ENCODE measurements around the gene TMEM131. TPM values are rescaled to one million over a fixed set of nuclear protein-coding genes. Genes with fewer than 3 reads are reported as not detected.

TMEM131 gene
- total and polyA plus RNA-seq, 12 donors, result 8.2 to 34.3 (median 30.0) TPM

DNA sequence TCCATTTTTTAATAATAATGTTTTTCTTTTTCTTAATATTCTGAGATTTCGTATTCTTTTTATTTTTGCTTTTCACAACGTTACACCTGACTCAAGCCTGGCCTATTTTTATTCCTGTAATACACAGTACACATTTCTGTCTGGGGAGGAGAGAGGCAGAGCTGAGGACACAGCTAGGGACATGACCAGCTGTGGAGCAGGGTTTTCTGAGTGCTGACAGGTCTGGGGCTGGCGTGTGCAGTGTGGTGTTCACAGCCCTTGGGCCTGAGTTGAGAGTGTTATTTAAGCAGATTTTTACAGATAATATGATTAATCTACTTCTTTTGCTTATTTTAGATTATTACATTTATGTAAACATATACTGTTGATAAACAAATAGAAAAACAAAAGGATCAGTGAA, 226.4 kb downstream of the TMEM131 start:
- Histone ChIP-seq H3K27ac (peak overlapping the region in 4 of 10 donors; percentile 10 to 64 (median 22)), H3K36me3 (peaks cover 0 to 73% (median 25%) of the 10 kb centered on the region in 9 donors), H3K27me3 (no peaks in the 10 kb centered on the region), H3K9me3 (no peaks in the 10 kb centered on the region), H3K4me1 (peaks cover 0 to 58% (median 24%) of the 10 kb centered on the region in 9 donors), H3K4me3 (no peak overlapping the region)
- no peak for DNase-seq
- TF ChIP-seq, protein P1, sequence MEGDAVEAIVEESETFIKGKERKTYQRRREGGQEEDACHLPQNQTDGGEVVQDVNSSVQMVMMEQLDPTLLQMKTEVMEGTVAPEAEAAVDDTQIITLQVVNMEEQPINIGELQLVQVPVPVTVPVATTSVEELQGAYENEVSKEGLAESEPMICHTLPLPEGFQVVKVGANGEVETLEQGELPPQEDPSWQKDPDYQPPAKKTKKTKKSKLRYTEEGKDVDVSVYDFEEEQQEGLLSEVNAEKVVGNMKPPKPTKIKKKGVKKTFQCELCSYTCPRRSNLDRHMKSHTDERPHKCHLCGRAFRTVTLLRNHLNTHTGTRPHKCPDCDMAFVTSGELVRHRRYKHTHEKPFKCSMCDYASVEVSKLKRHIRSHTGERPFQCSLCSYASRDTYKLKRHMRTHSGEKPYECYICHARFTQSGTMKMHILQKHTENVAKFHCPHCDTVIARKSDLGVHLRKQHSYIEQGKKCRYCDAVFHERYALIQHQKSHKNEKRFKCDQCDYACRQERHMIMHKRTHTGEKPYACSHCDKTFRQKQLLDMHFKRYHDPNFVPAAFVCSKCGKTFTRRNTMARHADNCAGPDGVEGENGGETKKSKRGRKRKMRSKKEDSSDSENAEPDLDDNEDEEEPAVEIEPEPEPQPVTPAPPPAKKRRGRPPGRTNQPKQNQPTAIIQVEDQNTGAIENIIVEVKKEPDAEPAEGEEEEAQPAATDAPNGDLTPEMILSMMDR (IDR thresholded peaks at IDR 0.05), result no peak
- intact Hi-C loops (cut with DNase I), result no loop called here
- ATAC-seq, result peak; percentile 60 to 90 (median 78)
- WGBS, 2 donors, result 50 to 70% methylated on average over 3 of the region's 3 CpGs

- peaks cover 0 to 60% (median 26%) of the 10 kb centered on the region in 9 donors for H3K4me1 ChIP-seq
- peaks cover 0 to 72% (median 23%) of the 10 kb centered on the region in 9 donors for H3K36me3 ChIP-seq
- WGBS, 2 donors, result 32 to 38% methylated on average over 5 of the region's 5 CpGs
- H3K4me3 ChIP-seq, result no peak overlapping the region
- DNase-seq (peak; percentile 53 to 56), ATAC-seq (peak; percentile 35 to 78 (median 72))
- intact Hi-C loops (cut with DNase I), result no loop called here
- peak overlapping the region in 6 of 10 donors; percentile 21 to 67 (median 42) for H3K27ac ChIP-seq
- H3K27me3 ChIP-seq, result no peaks in the 10 kb centered on the region
- H3K9me3 ChIP-seq, result no peaks in the 10 kb centered on the region
- TF ChIP-seq, protein P1 (IDR thresholded peaks at IDR 0.05), result peak in 1 of 9 donors; percentile 3
Observed at GRCh38 chr2:97766567-97766966, 229.2 kb downstream of the TMEM131 start.

GRCh38 chr2:97765933-97766332, 229.8 kb downstream of the TMEM131 start:
- no peak for ATAC-seq
- TF ChIP-seq, protein P1 (IDR thresholded peaks at IDR 0.05), result no peak
- 84 to 90% methylated on average over 4 of the region's 4 CpGs for WGBS, 2 donors
- intact Hi-C loops (cut with DNase I), result no loop called here
- H3K27ac ChIP-seq, result peak overlapping the region in 5 of 10 donors; percentile 21 to 67 (median 42)
- peaks cover 0 to 60% (median 32%) of the 10 kb centered on the region in 9 donors for H3K4me1 ChIP-seq
- H3K36me3 ChIP-seq, result peaks cover 0 to 72% (median 27%) of the 10 kb centered on the region in 9 donors
- H3K4me3 ChIP-seq, result no peak overlapping the region
- DNase-seq, result no peak
- H3K9me3 ChIP-seq, result no peaks in the 10 kb centered on the region
- H3K27me3 ChIP-seq, result no peaks in the 10 kb centered on the region

DNA sequence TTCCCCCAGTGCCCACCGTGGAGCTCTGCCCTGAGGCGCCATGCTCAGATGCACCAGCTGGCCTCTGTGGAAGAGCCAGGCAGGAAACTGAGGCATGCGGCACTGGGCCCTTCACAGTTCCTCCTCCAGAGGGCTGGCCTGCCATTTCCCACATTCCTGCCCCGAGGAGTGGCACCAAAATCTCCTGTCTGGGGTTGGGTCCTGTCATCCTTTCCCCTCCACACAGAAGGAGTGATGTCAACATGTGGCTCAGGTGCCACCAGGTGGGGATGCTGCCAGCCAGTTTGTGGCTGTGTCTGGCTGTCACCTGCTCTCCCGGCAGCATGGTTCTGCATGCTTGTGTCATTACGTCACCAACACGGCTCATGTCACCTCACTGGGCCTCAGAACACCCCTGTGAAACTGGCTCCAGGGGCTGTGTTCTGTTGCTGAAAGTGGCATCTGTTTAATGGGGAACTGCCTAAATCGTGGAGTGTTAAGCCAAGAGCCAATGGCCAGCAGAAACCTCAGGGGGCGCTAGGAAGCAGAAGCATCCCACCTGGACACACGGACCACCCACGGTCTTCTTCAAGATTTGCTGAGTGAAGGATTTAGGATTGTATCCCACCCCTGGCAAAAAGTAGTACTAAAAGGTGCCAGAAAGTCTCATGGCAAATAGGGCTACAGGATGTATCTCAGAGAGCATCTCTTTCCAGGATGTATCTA, 231.0 kb downstream of the TMEM131 start:
- ATAC-seq (no peak), DNase-seq (no peak)
- TF ChIP-seq, protein P1 (IDR thresholded peaks at IDR 0.05), result no peak
- no peaks in the 10 kb centered on the region for H3K9me3 ChIP-seq
- H3K27me3 ChIP-seq, result no peaks in the 10 kb centered on the region
- H3K36me3 ChIP-seq, result peaks cover 0 to 78% (median 33%) of the 10 kb centered on the region in 9 donors
- peaks cover 0 to 66% (median 39%) of the 10 kb centered on the region in 9 donors for H3K4me1 ChIP-seq
- intact Hi-C loops (cut with DNase I), result no loop called here
- no peak overlapping the region for H3K4me3 ChIP-seq
- peak overlapping the region in 1 of 10 donors; percentile 17 for H3K27ac ChIP-seq
- WGBS, 2 donors, result 84 to 88% methylated on average over 11 of the region's 11 CpGs

Data from heart right ventricle (tissue), 16 donors.